ENCODE data around the gene CBLL1. TPM values are rescaled to one million over a fixed set of nuclear protein-coding genes. Genes with fewer than 3 reads are reported as not detected.

CBLL1 gene
- total RNA-seq, 1 experiment from 2014 or later, result 35.0 TPM

GRCh38 chr7:107712025-107712424, 31.9 kb upstream of the CBLL1 start:
- RAD21 ChIA-PET (ENCODE audit: low non-redundant PET in 1 of 2, low total read pairs in 2 of 2, uncharacterized antibody in 2 of 2, unreplicated experiment in 2 of 2), result no interaction called here
- H3K36me3 ChIP-seq (ENCODE audit: control insufficient read depth in 1 of 2, insufficient read depth in 2 of 2, low read length in 2 of 2), result no peaks in the 10 kb centered on the region
- H3K4me2 ChIP-seq (ENCODE audit: low read length), result no peak overlapping the region
- no peaks in the 10 kb centered on the region for H4K20me1 ChIP-seq (ENCODE audit: insufficient read depth)
- H3K9me3 ChIP-seq (ENCODE audit: control insufficient read depth in 1 of 2, insufficient read depth in 1 of 2, low read depth in 1 of 2, low read length in 2 of 2), result no peaks in the 10 kb centered on the region
- TF ChIP-seq CTCF (IDR thresholded peaks at IDR 0.05 in 2 of 3, conservative IDR thresholded peaks at IDR 0.05 in 1 of 3; ENCODE audit: borderline replicate concordance in 1 of 3, insufficient read depth in 1 of 3, low read depth in 2 of 3, low read length in 2 of 3) (no peak), CEBPB (IDR thresholded peaks at IDR 0.05; ENCODE audit: low read depth) (no peak), CBX3 (IDR thresholded peaks at IDR 0.05; ENCODE audit: low read depth) (no peak)
- H3K9me2 ChIP-seq (ENCODE audit: insufficient read depth), result no peaks in the 10 kb centered on the region
- CTCF ChIA-PET, result no interaction called here
- H3K4me3 ChIP-seq (replicated peaks in 1 of 2; ENCODE audit: low read depth in 1 of 2, low read length in 2 of 2), result no peak overlapping the region
- H3K27me3 ChIP-seq (ENCODE audit: insufficient read depth, low read length), result no peaks in the 10 kb centered on the region
- intact Hi-C loops (cut with micrococcal nuclease), result no loop called here
- H3K27ac ChIP-seq (ENCODE audit: low read depth, low read length), result no peak overlapping the region
- no peak overlapping the region for H3K9ac ChIP-seq (ENCODE audit: low read length)
- BruUV-seq (replicated peaks), result no TSS peak
- no peaks in the 10 kb centered on the region for H3K79me2 ChIP-seq (ENCODE audit: insufficient read depth, low read length)
- POLR2A ChIA-PET, result no interaction called here
- H3K4me1 ChIP-seq (ENCODE audit: control insufficient read depth in 1 of 2, insufficient read depth in 2 of 2, low read length in 2 of 2), result no peaks in the 10 kb centered on the region
- DNase-seq (ENCODE audit: low read depth, low spot score) (no peak), ATAC-seq (no peak)
- no peak overlapping the region for H2AFZ ChIP-seq (ENCODE audit: low read depth, low read length, poor library complexity, severe bottlenecking)

GRCh38 chr7:107712896-107713295, 31.0 kb upstream of the CBLL1 start:
- no peaks in the 10 kb centered on the region for H3K4me1 ChIP-seq (ENCODE audit: control insufficient read depth in 1 of 2, insufficient read depth in 2 of 2, low read length in 2 of 2)
- ChIA-PET POLR2A (no interaction called here), CTCF (no interaction called here), RAD21 (ENCODE audit: low non-redundant PET in 1 of 2, low total read pairs in 2 of 2, uncharacterized antibody in 2 of 2, unreplicated experiment in 2 of 2) (no interaction called here)
- no peak overlapping the region for H3K4me2 ChIP-seq (ENCODE audit: low read length)
- DNase-seq (ENCODE audit: low read depth, low spot score) (no peak), ATAC-seq (no peak)
- no TSS peak for BruUV-seq (replicated peaks)
- H3K36me3 ChIP-seq (ENCODE audit: control insufficient read depth in 1 of 2, insufficient read depth in 2 of 2, low read length in 2 of 2), result no peaks in the 10 kb centered on the region
- H3K79me2 ChIP-seq (ENCODE audit: insufficient read depth, low read length), result no peaks in the 10 kb centered on the region
- no peaks in the 10 kb centered on the region for H3K9me3 ChIP-seq (ENCODE audit: control insufficient read depth in 1 of 2, insufficient read depth in 1 of 2, low read depth in 1 of 2, low read length in 2 of 2)
- H3K9ac ChIP-seq (ENCODE audit: low read length), result no peak overlapping the region
- H3K4me3 ChIP-seq (replicated peaks in 1 of 2; ENCODE audit: low read depth in 1 of 2, low read length in 2 of 2), result no peak overlapping the region
- no peaks in the 10 kb centered on the region for H3K9me2 ChIP-seq (ENCODE audit: insufficient read depth)
- no peak overlapping the region for H3K27ac ChIP-seq (ENCODE audit: low read depth, low read length)
- intact Hi-C loops (cut with micrococcal nuclease), result no loop called here
- H4K20me1 ChIP-seq (ENCODE audit: insufficient read depth), result no peaks in the 10 kb centered on the region
- H3K27me3 ChIP-seq (ENCODE audit: insufficient read depth, low read length), result no peaks in the 10 kb centered on the region
- no peak overlapping the region for H2AFZ ChIP-seq (ENCODE audit: low read depth, low read length, poor library complexity, severe bottlenecking)
- TF ChIP-seq ZFX (IDR thresholded peaks at IDR 0.05), result no peak
- no peak for TF ChIP-seq ELF1 (IDR thresholded peaks at IDR 0.05; ENCODE audit: borderline replicate concordance, low read depth)
- TF ChIP-seq RAD21 (IDR thresholded peaks at IDR 0.05; ENCODE audit: low read depth), result no peak
- no peak for TF ChIP-seq ZNF274 (IDR thresholded peaks at IDR 0.05; ENCODE audit: low read depth, low read length)
- no peak for TF ChIP-seq SIN3A (IDR thresholded peaks at IDR 0.05; ENCODE audit: low read depth)
- no peak for TF ChIP-seq SP1 (IDR thresholded peaks at IDR 0.05; ENCODE audit: low read depth)
- no peak for TF ChIP-seq SRF (IDR thresholded peaks at IDR 0.05; ENCODE audit: low read depth)
- no peak for TF ChIP-seq ATF3 (IDR thresholded peaks at IDR 0.05)
- TF ChIP-seq POLR2AphosphoS5 (IDR thresholded peaks at IDR 0.05; ENCODE audit: low read depth, low read length), result no peak
- no peak for TF ChIP-seq EGR1 (IDR thresholded peaks at IDR 0.05; ENCODE audit: low read depth)
- TF ChIP-seq ZBTB33 (IDR thresholded peaks at IDR 0.05; ENCODE audit: extremely low read depth, insufficient replicate concordance, low read length), result no peak
- TF ChIP-seq FOSL1 (IDR thresholded peaks at IDR 0.05; ENCODE audit: low read depth), result no peak
- no peak for TF ChIP-seq CTCF (IDR thresholded peaks at IDR 0.05 in 2 of 3, conservative IDR thresholded peaks at IDR 0.05 in 1 of 3; ENCODE audit: borderline replicate concordance in 1 of 3, insufficient read depth in 1 of 3, low read depth in 2 of 3, low read length in 2 of 3)
- no peak for TF ChIP-seq JUND (IDR thresholded peaks at IDR 0.05)
